ENCODE measurements around the gene GSK3A. TPM values are rescaled to one million over a fixed set of nuclear protein-coding genes. Genes with fewer than 3 reads are reported as not detected.

GSK3A gene
- total and polyA plus RNA-seq, 2 of the 4 experiments (the other 2 are of a cell fraction) = 8.1 to 43.3 TPM

GRCh38 chr19:42220751-42221097 lies 21.7 kb downstream of the GSK3A start:
- Histone ChIP-seq H3K27ac (ENCODE audit: insufficient read depth, low read length) (peak overlapping the region; percentile 26; the same call in 1 of the 2 replicates), H4K91ac (ENCODE audit: insufficient read depth, low read depth, low read length) (peak overlapping the region; percentile 83), H2BK15ac (ENCODE audit: low read depth, low read length) (no peak overlapping the region), H3K4me3 (ENCODE audit: insufficient read depth, low read depth, low read length) (peak overlapping the region; percentile 70), H3K23ac (ENCODE audit: low read depth, low read length) (peak overlapping the region; percentile 78), H2AK9ac (replicated peaks; ENCODE audit: low read depth, low read length, poor library complexity) (peak overlapping the region; percentile 79), H2AFZ (replicated peaks; ENCODE audit: low read length, poor library complexity) (no peak overlapping the region), H3K4ac (ENCODE audit: low read depth, low read length) (peak overlapping the region; percentile 80), H3K36me3 (ENCODE audit: control insufficient read depth, insufficient read depth, low read length) (peaks cover 18% of the 10 kb centered on the region), H4K5ac (ENCODE audit: low read depth, low read length) (no peak overlapping the region), H3K18ac (ENCODE audit: low read depth, low read length) (no peak overlapping the region), H2BK5ac (ENCODE audit: low read depth, low read length, poor library complexity, severe bottlenecking) (peak overlapping the region; percentile 69), H2BK120ac (ENCODE audit: low read depth, low read length) (no peak overlapping the region), H3K27me3 (ENCODE audit: control insufficient read depth, insufficient read depth, low read length) (no peaks in the 10 kb centered on the region), H3K4me2 (ENCODE audit: low read depth, low read length) (peak overlapping the region; percentile 75), H3K9me3 (ENCODE audit: control insufficient read depth, insufficient read depth, low read length) (no peaks in the 10 kb centered on the region), H3K14ac (replicated peaks; ENCODE audit: low read depth, low read length) (peak overlapping the region; percentile 82), H3K9ac (ENCODE audit: low read depth, low read length) (peak overlapping the region; percentile 92), H4K8ac (ENCODE audit: low read depth in 2 of 2, low read length in 2 of 2) (peak overlapping the region; percentile 60 to 80), H3K9me1 (ENCODE audit: insufficient read depth, low read length) (peaks cover 7% of the 10 kb centered on the region), H2AK5ac (ENCODE audit: low read depth, low read length) (peak overlapping the region; percentile 90), H3K56ac (ENCODE audit: extremely low read depth, insufficient read depth, low read length) (peak overlapping the region; percentile 52; the same call in 1 of the 2 replicates), H3K79me1 (ENCODE audit: low read depth in 1 of 2, low read length in 2 of 2) (peaks cover 19 to 80% of the 10 kb centered on the region in 2 experiments), H2BK20ac (ENCODE audit: low read depth, low read length) (no peak overlapping the region), H3K4me1 (ENCODE audit: control insufficient read depth, insufficient read depth, low read length) (peaks cover 11% of the 10 kb centered on the region), H4K20me1 (ENCODE audit: insufficient read depth, low read length) (peaks cover 24% of the 10 kb centered on the region)
- in situ Hi-C loops (cut with MboI; ENCODE audit: low sequenced_read_pairs) (no loop called here), intact Hi-C loops (cut with micrococcal nuclease) (loop anchor here (2.0 kb wide), 1 partner anchor 22 kb away; the partner anchor contains the start of gene GSK3A), dilution Hi-C loops (cut with HindIII; ENCODE audit: low sequenced_read_pairs, unreplicated experiment) (no loop called here)
- TF ChIP-seq MXI1 (IDR thresholded peaks at IDR 0.05; ENCODE audit: borderline replicate concordance, low read depth, low read length) (no peak), RAD21 (IDR thresholded peaks at IDR 0.05; ENCODE audit: low read length) (no peak), FOS (IDR thresholded peaks at IDR 0.05; ENCODE audit: low read depth, low read length) (no peak), CHD1 (IDR thresholded peaks at IDR 0.05; ENCODE audit: low read depth, low read length) (no peak), ELK1 (IDR thresholded peaks at IDR 0.05; ENCODE audit: borderline replicate concordance, low read depth, low read length) (no peak), CEBPB (IDR thresholded peaks at IDR 0.05; ENCODE audit: low read depth, low read length) (no peak), MAFK (IDR thresholded peaks at IDR 0.05; ENCODE audit: low read depth, low read length) (no peak), SMC3 (IDR thresholded peaks at IDR 0.05; ENCODE audit: low read depth, low read length) (no peak), NFE2L2 (IDR thresholded peaks at IDR 0.05; ENCODE audit: low read depth, low read length) (no peak)
- 0% methylated on average over 1 of the region's 6 CpGs; no CpG with 5 or more reads in 1 of the 2 experiments for WGBS, 2 experiments (ENCODE audit: extremely low coverage in 2 of 2, insufficient read length in 1 of 2)
- no TSS peak for BruUV-seq (replicated peaks)
- POLR2A ChIA-PET (ENCODE audit: unreplicated experiment) = no interaction called here
- CTCF ChIA-PET = no interaction called here
- DNase-seq (no peak), ATAC-seq (ENCODE audit: low read depth) (no peak)

All from IMR-90 (cell line).